Measurements from ENCODE around the gene PRR23A. TPM values are rescaled to one million over a fixed set of nuclear protein-coding genes. Genes with fewer than 3 reads are reported as not detected.

Gene PRR23A
- total and polyA plus RNA-seq, 2 of the 8 experiments (the other 6 are each of a cell fraction or from before 2014, with no cell fraction given) = not detected

DNA sequence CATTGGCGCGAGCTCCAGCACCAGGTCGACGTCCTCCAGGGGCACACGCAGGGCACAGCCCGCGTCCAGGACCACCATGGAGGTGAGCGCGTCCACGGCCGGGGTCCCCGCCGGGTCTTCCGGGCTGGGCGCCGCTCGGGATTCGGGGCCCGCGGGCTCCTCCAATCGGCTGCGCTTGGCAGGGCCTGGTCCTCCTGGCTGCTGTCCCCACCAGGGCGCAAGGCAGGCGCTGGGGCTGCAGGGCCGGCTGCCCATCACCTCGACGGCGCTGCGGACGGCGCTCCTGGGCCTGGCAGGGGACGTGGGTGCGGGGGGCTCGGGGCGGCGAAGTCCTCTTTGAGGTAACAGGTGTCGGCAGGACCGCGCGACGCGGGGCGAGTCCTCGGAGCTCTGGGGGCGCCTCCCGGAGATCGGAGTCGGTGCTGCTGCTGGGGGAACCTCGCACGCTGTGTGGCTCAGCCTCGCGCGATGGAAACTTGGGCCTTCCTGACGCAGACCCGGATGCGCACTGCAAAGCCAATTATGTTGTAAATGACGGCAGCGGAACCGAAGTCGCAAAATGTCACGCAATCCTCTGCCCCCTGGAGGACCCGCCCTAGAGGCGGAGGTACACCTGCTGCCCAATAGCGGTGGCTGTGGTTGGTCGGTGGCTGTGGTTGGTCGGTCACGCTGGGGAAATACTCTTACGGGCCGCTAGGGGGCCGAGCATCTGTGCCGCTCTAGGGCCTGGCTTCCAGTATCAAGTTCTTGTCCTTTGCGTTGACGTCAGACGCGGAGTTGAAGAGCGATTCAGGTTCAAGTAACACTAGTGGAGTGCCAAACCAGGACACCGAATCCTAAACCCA, 38.5 kb upstream of the PRR23A start, which contains the start of gene PRR23C:
PRR23C (minus strand) TSS at position 527 of the 845 bp plus-strand sequence; CDS start at position 255, 272 bp downstream.
- Histone ChIP-seq H3K27me3 (replicated peaks in 1 of 4; ENCODE audit: control insufficient read depth in 3 of 4, extremely low read depth in 1 of 4, insufficient read depth in 3 of 4, low read length in 3 of 4) (no peaks in the 10 kb centered on the region), H3K4me1 (replicated peaks in 1 of 4; ENCODE audit: control insufficient read depth in 3 of 4, insufficient read depth in 4 of 4, low read length in 3 of 4) (no peaks in the 10 kb centered on the region), H3K23me2 (ENCODE audit: low read depth, low read length) (no peaks in the 10 kb centered on the region), H2BK15ac (ENCODE audit: low read length) (no peak within 1 kb of the TSS), H2BK12ac (ENCODE audit: low read depth, low read length) (no peak within 1 kb of the TSS), H3K9ac (replicated peaks in 1 of 4; ENCODE audit: extremely low read depth in 1 of 4, low read depth in 3 of 4, low read length in 3 of 4) (no peak within 1 kb of the TSS), H4K20me1 (replicated peaks in 1 of 2; ENCODE audit: control insufficient read depth in 1 of 2, insufficient read depth in 2 of 2, low read length in 2 of 2) (no peaks in the 10 kb centered on the region), H2BK20ac (ENCODE audit: low read length) (no peak within 1 kb of the TSS), H3K79me1 (ENCODE audit: low read depth, low read length) (no peaks in the 10 kb centered on the region), H4K8ac (ENCODE audit: extremely low read depth, insufficient read depth, low read length) (no peak within 1 kb of the TSS), H3K4me2 (ENCODE audit: insufficient read depth in 1 of 2, low read depth in 2 of 2, low read length in 2 of 2) (no peak within 1 kb of the TSS), H4K5ac (ENCODE audit: insufficient read length, low read depth, low read length) (no peak within 1 kb of the TSS), H3K4me3 (ENCODE audit: extremely low read depth in 1 of 4, insufficient read depth in 2 of 4, low read depth in 3 of 4, low read length in 4 of 4) (no peak within 1 kb of the TSS), H3K36me3 (ENCODE audit: control insufficient read depth in 2 of 4, insufficient read depth in 4 of 4, low read length in 3 of 4) (no peaks in the 10 kb centered on the region), H2BK5ac (ENCODE audit: low read depth, low read length) (no peak within 1 kb of the TSS), H3K27ac (ENCODE audit: low read depth, low read length) (no peak within 1 kb of the TSS), H3K23ac (ENCODE audit: insufficient read length) (no peak within 1 kb of the TSS), H3K56ac (replicated peaks; ENCODE audit: insufficient read length, low read depth, low read length) (no peak within 1 kb of the TSS), H2AK5ac (ENCODE audit: low read depth, low read length) (no peak within 1 kb of the TSS), H3K9me3 (ENCODE audit: insufficient read depth in 2 of 2, low read depth in 1 of 2, low read length in 1 of 2) (peaks cover 7 to 23% of the 10 kb centered on the region in 2 experiments; a peak in 3 of 4 replicates), H3K4ac (replicated peaks; ENCODE audit: insufficient read length, low read depth, low read length) (no peak within 1 kb of the TSS), H2AFZ (ENCODE audit: low read length) (no peak within 1 kb of the TSS), H3K18ac (ENCODE audit: extremely low read depth, low read length) (no peak within 1 kb of the TSS), H4K91ac (replicated peaks; ENCODE audit: insufficient read length, low read length) (no peak within 1 kb of the TSS), H3K14ac (ENCODE audit: insufficient read length) (no peak within 1 kb of the TSS), H2BK120ac (replicated peaks; ENCODE audit: low read depth, low read length) (no peak within 1 kb of the TSS), H3K79me2 (ENCODE audit: control insufficient read depth in 1 of 2, insufficient read depth in 2 of 2, low read length in 2 of 2) (no peaks in the 10 kb centered on the region)
- WGBS, 2 experiments (ENCODE audit: extremely low coverage in 1 of 2, insufficient coverage in 1 of 2, insufficient read length in 1 of 2, insufficient replicate concordance in 2 of 2, low coverage in 1 of 2, low lambda C conversion rate in 2 of 2, missing lambda C conversion rate in 1 of 2) = 95% methylated on average over 43 of the region's 77 CpGs; no CpG with 5 or more reads in 1 of the 2 experiments
- no peak for DNase-seq (ENCODE audit: low read depth in 1 of 2, low spot score in 2 of 2)
- no peak for FAIRE-seq
- ChIA-PET POLR2A (ENCODE audit: partially characterized antibody) (no interaction called here), CTCF (ENCODE audit: partially characterized antibody) (interaction anchor here (1.9 kb wide), 1 partner anchor 11 kb away, joined by 4 read pairs; no protein-coding TSS in a partner anchor)
- TF ChIP-seq, protein P1, sequence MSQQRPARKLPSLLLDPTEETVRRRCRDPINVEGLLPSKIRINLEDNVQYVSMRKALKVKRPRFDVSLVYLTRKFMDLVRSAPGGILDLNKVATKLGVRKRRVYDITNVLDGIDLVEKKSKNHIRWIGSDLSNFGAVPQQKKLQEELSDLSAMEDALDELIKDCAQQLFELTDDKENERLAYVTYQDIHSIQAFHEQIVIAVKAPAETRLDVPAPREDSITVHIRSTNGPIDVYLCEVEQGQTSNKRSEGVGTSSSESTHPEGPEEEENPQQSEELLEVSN (IDR thresholded peaks at IDR 0.05) = no peak
- TF ChIP-seq, protein P2, sequence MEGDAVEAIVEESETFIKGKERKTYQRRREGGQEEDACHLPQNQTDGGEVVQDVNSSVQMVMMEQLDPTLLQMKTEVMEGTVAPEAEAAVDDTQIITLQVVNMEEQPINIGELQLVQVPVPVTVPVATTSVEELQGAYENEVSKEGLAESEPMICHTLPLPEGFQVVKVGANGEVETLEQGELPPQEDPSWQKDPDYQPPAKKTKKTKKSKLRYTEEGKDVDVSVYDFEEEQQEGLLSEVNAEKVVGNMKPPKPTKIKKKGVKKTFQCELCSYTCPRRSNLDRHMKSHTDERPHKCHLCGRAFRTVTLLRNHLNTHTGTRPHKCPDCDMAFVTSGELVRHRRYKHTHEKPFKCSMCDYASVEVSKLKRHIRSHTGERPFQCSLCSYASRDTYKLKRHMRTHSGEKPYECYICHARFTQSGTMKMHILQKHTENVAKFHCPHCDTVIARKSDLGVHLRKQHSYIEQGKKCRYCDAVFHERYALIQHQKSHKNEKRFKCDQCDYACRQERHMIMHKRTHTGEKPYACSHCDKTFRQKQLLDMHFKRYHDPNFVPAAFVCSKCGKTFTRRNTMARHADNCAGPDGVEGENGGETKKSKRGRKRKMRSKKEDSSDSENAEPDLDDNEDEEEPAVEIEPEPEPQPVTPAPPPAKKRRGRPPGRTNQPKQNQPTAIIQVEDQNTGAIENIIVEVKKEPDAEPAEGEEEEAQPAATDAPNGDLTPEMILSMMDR (IDR thresholded peaks at IDR 0.05; ENCODE audit: control extremely low read depth in 1 of 3, insufficient read depth in 1 of 3, low read depth in 1 of 3, low read length in 3 of 3) = peak in 2 of 3 experiments; percentile 29 to 39; a peak in 2 of 4 replicates

Measured in H1 (cell line).